Measurements from ENCODE around the gene STAB1. TPM values are rescaled to one million over a fixed set of nuclear protein-coding genes. Genes with fewer than 3 reads are reported as not detected.

The STAB1 gene
- polyA plus RNA-seq, 2 of the 4 experiments (the other 2 are of a cell fraction), result not detected

GRCh38 chr3:52506266-52506966 is 11.3 kb downstream of the STAB1 start (continued):
- TF ChIP-seq CBX2 (IDR thresholded peaks at IDR 0.05; ENCODE audit: borderline replicate concordance, low read depth), result no peak

DNA sequence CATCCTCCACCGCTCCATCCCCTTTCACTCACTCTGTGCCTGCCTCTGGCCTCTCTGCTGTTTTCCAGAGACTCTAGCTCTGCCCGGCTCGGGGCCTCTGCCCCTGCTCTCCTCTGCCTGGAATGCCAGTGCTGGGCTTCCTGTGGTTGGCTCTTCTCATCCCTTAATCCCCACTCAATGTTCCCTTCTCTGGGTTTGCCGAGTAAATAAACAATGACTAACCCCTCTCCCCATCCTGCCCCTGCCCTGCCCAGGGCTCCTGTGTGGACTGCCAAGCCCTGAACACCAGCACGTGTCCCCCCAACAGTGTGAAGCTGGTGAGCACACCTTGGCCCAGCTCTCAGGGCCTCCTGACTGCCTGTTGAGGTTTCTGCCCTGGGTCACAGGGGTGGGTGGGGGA is 12.2 kb downstream of the STAB1 start:
- 22% methylated on average over 5 of the region's 5 CpGs for WGBS (ENCODE audit: missing lambda C conversion rate)
- FAIRE-seq (no peak), DNase-seq (ENCODE audit: low read depth in 1 of 2, low spot score in 1 of 2) (peak; percentile 41 to 46), ATAC-seq (peak; percentile 49 to 71; a peak in 5 of 6 replicates)
- Histone ChIP-seq H3K4me1 (peaks cover 13% of the 10 kb centered on the region; the same call in 2 of the 3 replicates), H3K4me3 (no peak overlapping the region), H3K27ac (peak overlapping the region; percentile 33 to 50; a peak in 4 of 6 replicates), H3K9me3 (no peaks in the 10 kb centered on the region), H3K4me2 (peak overlapping the region; percentile 25; the same call in 2 of the 3 replicates)
- ChIA-PET POLR2A (interaction anchor here (0.5 kb wide), 1 partner anchor 129 kb away, joined by 5 read pairs; no protein-coding TSS in a partner anchor), CTCF (no interaction called here)
- TF ChIP-seq PBX3 (IDR thresholded peaks at IDR 0.05), result no peak
- TF ChIP-seq, protein P1, sequence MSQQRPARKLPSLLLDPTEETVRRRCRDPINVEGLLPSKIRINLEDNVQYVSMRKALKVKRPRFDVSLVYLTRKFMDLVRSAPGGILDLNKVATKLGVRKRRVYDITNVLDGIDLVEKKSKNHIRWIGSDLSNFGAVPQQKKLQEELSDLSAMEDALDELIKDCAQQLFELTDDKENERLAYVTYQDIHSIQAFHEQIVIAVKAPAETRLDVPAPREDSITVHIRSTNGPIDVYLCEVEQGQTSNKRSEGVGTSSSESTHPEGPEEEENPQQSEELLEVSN (IDR thresholded peaks at IDR 0.05; ENCODE audit: borderline replicate concordance, low read depth), result peak; percentile 60; the same call in 1 of the 2 replicates
- no peak for TF ChIP-seq ESRRA (IDR thresholded peaks at IDR 0.05; ENCODE audit: borderline replicate concordance, low read length)
- no peak for TF ChIP-seq ZC3H11A (IDR thresholded peaks at IDR 0.05)
- TF ChIP-seq MAX (IDR thresholded peaks at IDR 0.05), result peak; percentile 68

DNA sequence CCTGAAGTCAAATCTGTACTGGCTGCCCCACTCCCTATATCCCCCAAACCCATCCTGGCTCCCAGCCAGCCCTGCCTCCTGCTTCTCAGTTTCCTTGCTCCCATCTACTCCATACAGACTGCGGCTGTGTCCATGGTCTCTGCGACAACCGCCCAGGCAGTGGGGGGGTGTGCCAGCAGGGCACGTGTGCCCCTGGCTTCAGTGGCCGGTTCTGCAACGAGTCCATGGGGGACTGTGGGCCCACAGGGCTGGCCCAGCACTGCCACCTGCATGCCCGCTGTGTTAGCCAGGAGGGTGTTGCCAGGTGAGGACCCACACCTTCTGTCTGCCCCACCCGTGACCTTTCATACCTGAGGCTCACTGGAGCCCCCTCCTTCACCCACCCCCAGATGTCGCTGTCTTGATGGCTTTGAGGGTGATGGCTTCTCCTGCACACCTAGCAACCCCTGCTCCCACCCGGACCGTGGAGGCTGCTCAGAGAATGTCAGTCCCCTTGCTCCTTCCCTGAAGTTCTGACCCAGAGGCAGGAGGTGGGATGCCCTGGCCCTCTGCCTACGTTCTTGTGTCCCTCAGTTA is 14.7 kb downstream of the STAB1 start:
- no peaks in the 10 kb centered on the region for H3K9me3 ChIP-seq
- WGBS (ENCODE audit: missing lambda C conversion rate), result 60% methylated on average over 7 of the region's 12 CpGs
- CTCF ChIA-PET, result no interaction called here

More for the DNA sequence above, 14.7 kb downstream of the STAB1 start:
- TF ChIP-seq, protein P2, sequence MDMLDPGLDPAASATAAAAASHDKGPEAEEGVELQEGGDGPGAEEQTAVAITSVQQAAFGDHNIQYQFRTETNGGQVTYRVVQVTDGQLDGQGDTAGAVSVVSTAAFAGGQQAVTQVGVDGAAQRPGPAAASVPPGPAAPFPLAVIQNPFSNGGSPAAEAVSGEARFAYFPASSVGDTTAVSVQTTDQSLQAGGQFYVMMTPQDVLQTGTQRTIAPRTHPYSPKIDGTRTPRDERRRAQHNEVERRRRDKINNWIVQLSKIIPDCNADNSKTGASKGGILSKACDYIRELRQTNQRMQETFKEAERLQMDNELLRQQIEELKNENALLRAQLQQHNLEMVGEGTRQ (IDR thresholded peaks at IDR 0.05), result no peak
- TF ChIP-seq KDM1A (IDR thresholded peaks at IDR 0.05; ENCODE audit: low read depth), result no peak
- TF ChIP-seq CBX8 (IDR thresholded peaks at IDR 0.05), result no peak
- no peak for TF ChIP-seq MAFK (IDR thresholded peaks at IDR 0.05; ENCODE audit: partially characterized antibody)
- no peak for TF ChIP-seq EHMT2 (IDR thresholded peaks at IDR 0.05; ENCODE audit: low read depth)
- no peak for TF ChIP-seq HOXB5 (CRISPR knock-in tag; IDR thresholded peaks at IDR 0.05)
- TF ChIP-seq NFE2L2 (conservative IDR thresholded peaks at IDR 0.05; ENCODE audit: low read length), result no peak
- no peak for TF ChIP-seq HES2 (IDR thresholded peaks at IDR 0.05)
- no peak for TF ChIP-seq HEYL (CRISPR knock-in tag; IDR thresholded peaks at IDR 0.05)
- TF ChIP-seq POLR2AphosphoS2 (conservative IDR thresholded peaks at IDR 0.05; ENCODE audit: low read length), result no peak
- no peak for TF ChIP-seq FOXS1 (CRISPR knock-in tag; IDR thresholded peaks at IDR 0.05)
- no peak for TF ChIP-seq RFX5 (IDR thresholded peaks at IDR 0.05)
- TF ChIP-seq GATA3 (IDR thresholded peaks at IDR 0.05; ENCODE audit: borderline replicate concordance), result no peak
- TF ChIP-seq BCL3 (IDR thresholded peaks at IDR 0.05), result no peak
- TF ChIP-seq RAD21 (conservative IDR thresholded peaks at IDR 0.05 in 1 of 2, IDR thresholded peaks at IDR 0.05 in 1 of 2), result no peak
- TF ChIP-seq, protein P1 (IDR thresholded peaks at IDR 0.05; ENCODE audit: borderline replicate concordance, low read depth), result no peak
- no peak for TF ChIP-seq PBX3 (IDR thresholded peaks at IDR 0.05)
- no peak for TF ChIP-seq RCOR1 (IDR thresholded peaks at IDR 0.05; ENCODE audit: low read depth, low read length)
- no peak for TF ChIP-seq MAX (IDR thresholded peaks at IDR 0.05)
- no peak for TF ChIP-seq CBX2 (IDR thresholded peaks at IDR 0.05; ENCODE audit: borderline replicate concordance, low read depth)
- no peak for FAIRE-seq
- H3K4me1 ChIP-seq, result peaks cover 13% of the 10 kb centered on the region; the same call in 2 of the 3 replicates
- H3K27ac ChIP-seq, result no peak overlapping the region
- POLR2A ChIA-PET, result no interaction called here
- ATAC-seq, result no peak
- H3K4me2 ChIP-seq, result no peak overlapping the region
- no peak overlapping the region for H3K4me3 ChIP-seq
- no peak for DNase-seq (ENCODE audit: low read depth in 1 of 2, low spot score in 1 of 2)
